ENCODE results near the gene TMEM181. TPM values are rescaled to one million over a fixed set of nuclear protein-coding genes. Genes with fewer than 3 reads are reported as not detected.

Gene TMEM181
- total and polyA plus RNA-seq, 2 donors (not counting 1 experiment from before 2014, with no cell fraction given), result 2.8 to 9.3 TPM

GRCh38 chr6:158627168-158627939 is 67.5 kb downstream of the TMEM181 start:
- ATAC-seq (ENCODE audit: low read depth) (no peak), DNase-seq (no peak)
- TF ChIP-seq CTCF (IDR thresholded peaks at IDR 0.05) (no peak), EZH2 (IDR thresholded peaks at IDR 0.05; ENCODE audit: borderline replicate concordance, insufficient read depth, low read depth, low read length, poor library complexity, severe bottlenecking) (no peak)
- WGBS (ENCODE audit: insufficient coverage), result 96% methylated on average over 18 of the region's 20 CpGs
- H3K9ac ChIP-seq (ENCODE audit: low read length), result no peak overlapping the region
- POLR2A ChIA-PET, result no interaction called here
- intact Hi-C loops (cut with micrococcal nuclease), result no loop called here
- H3K9me3 ChIP-seq (ENCODE audit: control extremely low read depth in 1 of 3, control insufficient read depth in 2 of 3, insufficient read depth in 1 of 3, low read length in 2 of 3), result no peaks in the 10 kb centered on the region
- no peak overlapping the region for H3K4me2 ChIP-seq (replicated peaks; ENCODE audit: low read depth, low read length, poor library complexity, severe bottlenecking)
- H3K27ac ChIP-seq (ENCODE audit: low read length in 2 of 2), result no peak overlapping the region
- H3K4me1 Mint-ChIP-seq, result no peaks in the 10 kb centered on the region
- no peaks in the 10 kb centered on the region for H3K27me3 ChIP-seq (replicated peaks in 1 of 4; ENCODE audit: control extremely low read depth in 1 of 4, control insufficient read depth in 3 of 4, insufficient read depth in 4 of 4, low read length in 3 of 4)
- no peak overlapping the region for H2AFZ ChIP-seq (ENCODE audit: insufficient read depth, low read depth, low read length, poor library complexity, severe bottlenecking)
- CTCF ChIA-PET, result no interaction called here
- H3K36me3 ChIP-seq (replicated peaks in 1 of 2; ENCODE audit: control extremely low read depth in 1 of 2, control insufficient read depth in 1 of 2, extremely low read depth in 1 of 2, insufficient read depth in 2 of 2, low read length in 1 of 2), result peaks cover 2 to 49% of the 10 kb centered on the region in 2 experiments
- H3K4me3 ChIP-seq (ENCODE audit: control extremely low read depth in 1 of 5, extremely low read depth in 1 of 5, insufficient read depth in 1 of 5, low read depth in 2 of 5, low read length in 4 of 5), result no peak overlapping the region
- no peak overlapping the region for H3K27ac Mint-ChIP-seq
- no peaks in the 10 kb centered on the region for H3K27me3 Mint-ChIP-seq
- no peaks in the 10 kb centered on the region for H3K4me1 ChIP-seq (ENCODE audit: control insufficient read depth in 2 of 2, insufficient read depth in 2 of 2, low read length in 2 of 2)
- no peaks in the 10 kb centered on the region for H3K9me3 Mint-ChIP-seq (ENCODE audit: insufficient read depth)
- H3K4me3 Mint-ChIP-seq, result no peak overlapping the region
- no peaks in the 10 kb centered on the region for H3K79me2 ChIP-seq (ENCODE audit: control insufficient read depth, insufficient read depth, low read length)
- no peaks in the 10 kb centered on the region for H4K20me1 ChIP-seq (ENCODE audit: control insufficient read depth, insufficient read depth, low read length, poor library complexity, severe bottlenecking)

- Histone ChIP-seq H3K4me2 (replicated peaks; ENCODE audit: low read depth, low read length, poor library complexity, severe bottlenecking) (no peak overlapping the region), H3K79me2 (ENCODE audit: control insufficient read depth, insufficient read depth, low read length) (no peaks in the 10 kb centered on the region), H3K9ac (ENCODE audit: low read length) (no peak overlapping the region), H3K36me3 (replicated peaks in 1 of 2; ENCODE audit: control extremely low read depth in 1 of 2, control insufficient read depth in 1 of 2, extremely low read depth in 1 of 2, insufficient read depth in 2 of 2, low read length in 1 of 2) (peaks cover 2 to 44% of the 10 kb centered on the region in 2 experiments), H3K4me1 (ENCODE audit: control insufficient read depth in 2 of 2, insufficient read depth in 2 of 2, low read length in 2 of 2) (no peaks in the 10 kb centered on the region), H2AFZ (ENCODE audit: insufficient read depth, low read depth, low read length, poor library complexity, severe bottlenecking) (no peak overlapping the region), H3K9me3 (ENCODE audit: control extremely low read depth in 1 of 3, control insufficient read depth in 2 of 3, insufficient read depth in 1 of 3, low read length in 2 of 3) (no peaks in the 10 kb centered on the region), H3K4me3 (ENCODE audit: control extremely low read depth in 1 of 5, extremely low read depth in 1 of 5, insufficient read depth in 1 of 5, low read depth in 2 of 5, low read length in 4 of 5) (no peak overlapping the region), H4K20me1 (ENCODE audit: control insufficient read depth, insufficient read depth, low read length, poor library complexity, severe bottlenecking) (no peaks in the 10 kb centered on the region), H3K27ac (ENCODE audit: low read length in 2 of 2) (no peak overlapping the region), H3K27me3 (replicated peaks in 1 of 4; ENCODE audit: control extremely low read depth in 1 of 4, control insufficient read depth in 3 of 4, insufficient read depth in 4 of 4, low read length in 3 of 4) (no peaks in the 10 kb centered on the region)
- Mint-ChIP-seq H3K27ac (no peak overlapping the region), H3K4me1 (no peaks in the 10 kb centered on the region), H3K4me3 (no peak overlapping the region), H3K27me3 (no peaks in the 10 kb centered on the region), H3K9me3 (ENCODE audit: insufficient read depth) (no peaks in the 10 kb centered on the region)
- WGBS (ENCODE audit: insufficient coverage), result 93% methylated on average over 9 of the region's 9 CpGs
- ATAC-seq (ENCODE audit: low read depth), result no peak
- ChIA-PET CTCF (interaction anchor here (2.4 kb wide), 1 partner anchor 64 kb away, joined by 8 read pairs; no protein-coding TSS in a partner anchor), POLR2A (no interaction called here)
- intact Hi-C loops (cut with micrococcal nuclease), result no loop called here
- no peak for TF ChIP-seq CTCF (IDR thresholded peaks at IDR 0.05)
- no peak for TF ChIP-seq EZH2 (IDR thresholded peaks at IDR 0.05; ENCODE audit: borderline replicate concordance, insufficient read depth, low read depth, low read length, poor library complexity, severe bottlenecking)
- DNase-seq, result no peak
Measured at GRCh38 chr6:158627940-158628211, 68.0 kb downstream of the TMEM181 start.
